Mesenchymal stem cell (in vitro differentiated cells and primary cell): ENCODE results near the gene MRPL52.

Source experiments
- DNase-seq: peaks from one replicate; pipeline ENCODE4 v3.0.0-alpha.2; 2013
- H2AFZ ChIP-seq: one replicate; pipeline ENCODE4 v1.6.1; 2013; ENCODE audit warnings: low read depth, mild to moderate bottlenecking, control low read depth, inconsistent platforms, low read length, moderate library complexity
- H2AK5ac ChIP-seq: 2 replicates; pipeline ENCODE4 v1.6.1; 2013; ENCODE audit warnings: low read length, moderate library complexity, mild to moderate bottlenecking, inconsistent platforms; ENCODE audit not compliant: severe bottlenecking
- H2BK120ac ChIP-seq: one replicate; pipeline ENCODE4 v1.6.1; 2013; ENCODE audit warnings: low read depth, mild to moderate bottlenecking, inconsistent platforms, low read length, moderate library complexity
- H2BK12ac ChIP-seq, 2 experiments: one replicate each; pipeline ENCODE4 v1.6.1; 2013; ENCODE audit warnings: inconsistent platforms in 2 of 2, low read length in 2 of 2, mild to moderate bottlenecking in 2 of 2, moderate library complexity in 2 of 2, control low read depth in 1 of 2
- H2BK15ac ChIP-seq: one replicate; pipeline ENCODE4 v1.6.1; 2013; ENCODE audit warnings: mild to moderate bottlenecking, low read depth, inconsistent platforms; ENCODE audit not compliant: poor library complexity, severe bottlenecking
- H2BK5ac ChIP-seq: 2 replicates; pipeline ENCODE4 v1.6.1; 2013; ENCODE audit warnings: low read depth, mild to moderate bottlenecking, low read length, control low read depth, inconsistent platforms; ENCODE audit not compliant: poor library complexity, severe bottlenecking
- H3K14ac ChIP-seq, 2 experiments: one replicate each; pipeline ENCODE4 v1.6.1; 2013; ENCODE audit warnings: inconsistent platforms in 2 of 2, low read length in 2 of 2, control low read depth in 1 of 2, mild to moderate bottlenecking in 1 of 2, moderate library complexity in 1 of 2
- H3K18ac ChIP-seq, 2 experiments: one replicate each; pipeline ENCODE4 v1.6.1; 2013; ENCODE audit warnings: inconsistent platforms in 2 of 2, low read length in 2 of 2, control low read depth in 1 of 2, low read depth in 1 of 2, mild to moderate bottlenecking in 1 of 2
- H3K23ac ChIP-seq, 2 experiments: one replicate each; pipeline ENCODE4 v1.6.1; 2013; ENCODE audit warnings: inconsistent platforms in 2 of 2, low read length in 2 of 2, mild to moderate bottlenecking in 2 of 2, moderate library complexity in 2 of 2, control low read depth in 1 of 2
- H3K27ac ChIP-seq: 2 replicates; pipeline ENCODE4 v1.5.1; 2013; ENCODE audit warnings: mild to moderate bottlenecking, moderate library complexity, low read length, control low read depth, inconsistent platforms; ENCODE audit not compliant: poor library complexity, severe bottlenecking
- H3K27me3 ChIP-seq, 2 experiments: 2 replicates each; pipeline versions ENCODE4 v1.6.1 to v1.7.0; 2013; ENCODE audit warnings: low read length in 2 of 2, mild to moderate bottlenecking in 2 of 2, moderate library complexity in 2 of 2, control low read depth in 1 of 2, inconsistent platforms in 1 of 2; ENCODE audit not compliant: control insufficient read depth in 1 of 2, insufficient read depth in 1 of 2
- H3K36me3 ChIP-seq, 2 experiments: 2 replicates each; pipeline versions ENCODE4 v1.6.1 to v1.7.0; 2013; ENCODE audit warnings: low read length in 2 of 2, control low read depth in 1 of 2, inconsistent platforms in 1 of 2, low read depth in 1 of 2, mild to moderate bottlenecking in 1 of 2; ENCODE audit not compliant: insufficient read depth in 2 of 2, control insufficient read depth in 1 of 2
- H3K4ac ChIP-seq, 2 experiments: one replicate each; pipeline ENCODE4 v1.6.1; 2013; ENCODE audit warnings: inconsistent platforms in 2 of 2, low read length in 2 of 2, mild to moderate bottlenecking in 2 of 2, moderate library complexity in 2 of 2, control low read depth in 1 of 2, low read depth in 1 of 2
- H3K4me1 ChIP-seq: 2 replicates; pipeline ENCODE4 v1.6.1; 2013; ENCODE audit warnings: low read depth, low read length, control low read depth; ENCODE audit not compliant: control insufficient read depth, insufficient read depth
- H3K4me2 ChIP-seq: 2 replicates; pipeline ENCODE4 v1.6.1; 2013; ENCODE audit warnings: low read length, mild to moderate bottlenecking, inconsistent platforms; ENCODE audit not compliant: poor library complexity, severe bottlenecking
- H3K4me3 ChIP-seq, 2 experiments: 2 replicates each; pipeline versions ENCODE4 v1.5.1 to v1.7.0; 2013; ENCODE audit warnings: low read length in 2 of 2, mild to moderate bottlenecking in 2 of 2, control low read depth in 1 of 2, low read depth in 1 of 2; ENCODE audit not compliant: insufficient read depth in 1 of 2
- H3K79me1 ChIP-seq: replicated peaks from 2 replicates; pipeline ENCODE4 v1.6.1; 2013; ENCODE audit warnings: mild to moderate bottlenecking, control low read depth, low read length, inconsistent platforms; ENCODE audit not compliant: poor library complexity, severe bottlenecking
- H3K9ac ChIP-seq: 2 replicates; pipeline ENCODE4 v1.7.0; 2013; ENCODE audit warnings: mild to moderate bottlenecking, low read length, moderate library complexity
- H3K9me3 ChIP-seq: 2 replicates; pipeline ENCODE4 v1.7.0; 2013; ENCODE audit warnings: mild to moderate bottlenecking, low read length; ENCODE audit not compliant: control insufficient read depth
- H4K8ac ChIP-seq: one replicate; pipeline ENCODE4 v1.6.1; 2013; ENCODE audit warnings: inconsistent platforms, mild to moderate bottlenecking, low read length, moderate library complexity
- H4K91ac ChIP-seq: one replicate; pipeline ENCODE4 v1.6.1; 2013; ENCODE audit warnings: mild to moderate bottlenecking, low read length, inconsistent platforms
- WGBS: methylation state at CpG from one replicate; pipeline ENCODE4 v1.1.7; 2013; ENCODE audit warnings: mixed read lengths; 5-methylcytosine and 5-hydroxymethylcytosine counted together

The MRPL52 gene

DNA sequence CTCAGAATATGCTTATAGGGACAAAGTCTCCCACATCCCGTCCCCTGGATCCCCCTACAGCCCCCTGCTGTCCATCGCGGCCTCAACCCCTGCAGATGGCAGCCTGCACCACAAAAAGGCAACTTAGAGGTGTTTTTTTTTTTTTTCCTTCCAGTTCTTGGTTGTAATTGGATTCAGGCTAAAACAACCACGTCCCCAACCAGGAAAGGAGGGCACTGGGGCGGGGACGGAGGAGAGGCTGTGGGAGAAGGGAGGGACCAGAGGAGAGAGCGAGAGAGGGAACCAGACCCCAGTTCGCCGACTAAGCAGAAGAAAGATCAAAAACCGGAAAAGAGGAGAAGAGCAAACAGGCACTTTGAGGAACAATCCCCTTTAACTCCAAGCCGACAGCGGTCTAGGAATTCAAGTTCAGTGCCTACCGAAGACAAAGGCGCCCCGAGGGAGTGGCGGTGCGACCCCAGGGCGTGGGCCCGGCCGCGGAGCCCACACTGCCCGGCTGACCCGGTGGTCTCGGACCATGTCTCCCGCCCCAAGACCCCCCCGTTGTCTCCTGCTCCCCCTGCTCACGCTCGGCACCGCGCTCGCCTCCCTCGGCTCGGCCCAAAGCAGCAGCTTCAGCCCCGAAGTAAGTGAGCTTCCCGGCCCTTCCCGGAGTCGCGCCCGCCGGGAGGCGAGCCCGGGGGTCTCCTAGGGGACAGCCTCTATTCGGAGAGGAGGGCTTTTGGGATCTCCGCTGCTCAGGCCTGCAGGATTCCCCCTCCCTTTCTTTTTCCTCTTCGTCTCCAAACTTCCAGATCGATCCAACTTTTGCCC is 6.8 kb downstream of the MRPL52 start, which contains the start of gene MMP14:
TSS of gene MMP14 (plus strand) at position 285 of the 813 bp plus-strand sequence. CDS start at position 518, 233 bp downstream.
- Histone ChIP-seq H2BK12ac (peak within 1 kb of the TSS; percentile 44 to 59), H3K4ac (peak within 1 kb of the TSS; percentile 94 to 95), H3K27me3 (no peaks in the 10 kb centered on the region), H3K9me3 (no peaks in the 10 kb centered on the region), H3K27ac (peak within 1 kb of the TSS; percentile 90), H3K14ac (peak within 1 kb of the TSS; percentile 69 to 93), H3K36me3 (peaks cover 34 to 62% of the 10 kb centered on the region in 2 experiments), H3K79me1 (peaks cover 4% of the 10 kb centered on the region), H3K18ac (peak within 1 kb of the TSS; percentile 95 to 98), H3K4me1 (peaks cover 18% of the 10 kb centered on the region), H2BK5ac (peak within 1 kb of the TSS; percentile 96), H4K8ac (peak within 1 kb of the TSS; percentile 93), H4K91ac (peak within 1 kb of the TSS; percentile 94), H3K23ac (peak within 1 kb of the TSS; percentile 64 to 91), H3K4me3 (peak within 1 kb of the TSS; percentile 89 to 96), H2AFZ (no peak within 1 kb of the TSS), H3K4me2 (peak within 1 kb of the TSS; percentile 82), H2BK15ac (peak within 1 kb of the TSS; percentile 89), H3K9ac (peak within 1 kb of the TSS; percentile 100), H2BK120ac (peak within 1 kb of the TSS; percentile 93), H2AK5ac (peak within 1 kb of the TSS; percentile 94)
- DNase-seq, result peak; percentile 92
- WGBS, result under 1% methylated on average over 41 of the region's 46 CpGs

GRCh38 chr14:22837114-22837749 is 7.5 kb downstream of the MRPL52 start:
- peak overlapping the region; percentile 90 for H3K27ac ChIP-seq
- H3K79me1 ChIP-seq, result peaks cover 8% of the 10 kb centered on the region
- H4K8ac ChIP-seq, result peak overlapping the region; percentile 93
- H3K14ac ChIP-seq, result peak overlapping the region; percentile 69 to 90
- H3K4me2 ChIP-seq, result peak overlapping the region; percentile 82
- no peak overlapping the region for H2AFZ ChIP-seq
- H2BK5ac ChIP-seq, result peak overlapping the region; percentile 96
- peak overlapping the region; percentile 88 for H2BK15ac ChIP-seq
- H3K9ac ChIP-seq, result peak overlapping the region; percentile 100
- H2BK120ac ChIP-seq, result peak overlapping the region; percentile 93
- no peaks in the 10 kb centered on the region for H3K9me3 ChIP-seq
- H3K4ac ChIP-seq, result peak overlapping the region; percentile 94 to 95
- H4K91ac ChIP-seq, result peak overlapping the region; percentile 94
- peaks cover 19% of the 10 kb centered on the region for H3K4me1 ChIP-seq
- H3K27me3 ChIP-seq, result no peaks in the 10 kb centered on the region
- H3K36me3 ChIP-seq, result peaks cover 41 to 62% of the 10 kb centered on the region in 2 experiments
- DNase-seq, result peak; percentile 73
- no peak overlapping the region for H2BK12ac ChIP-seq
- H2AK5ac ChIP-seq, result peak overlapping the region; percentile 34
- peak overlapping the region; percentile 95 to 98 for H3K18ac ChIP-seq
- peak overlapping the region; percentile 89 to 96 for H3K4me3 ChIP-seq
- peak overlapping the region in 1 of 2 experiments; percentile 91 for H3K23ac ChIP-seq
- WGBS, result under 1% methylated on average over 53 of the region's 57 CpGs

DNA sequence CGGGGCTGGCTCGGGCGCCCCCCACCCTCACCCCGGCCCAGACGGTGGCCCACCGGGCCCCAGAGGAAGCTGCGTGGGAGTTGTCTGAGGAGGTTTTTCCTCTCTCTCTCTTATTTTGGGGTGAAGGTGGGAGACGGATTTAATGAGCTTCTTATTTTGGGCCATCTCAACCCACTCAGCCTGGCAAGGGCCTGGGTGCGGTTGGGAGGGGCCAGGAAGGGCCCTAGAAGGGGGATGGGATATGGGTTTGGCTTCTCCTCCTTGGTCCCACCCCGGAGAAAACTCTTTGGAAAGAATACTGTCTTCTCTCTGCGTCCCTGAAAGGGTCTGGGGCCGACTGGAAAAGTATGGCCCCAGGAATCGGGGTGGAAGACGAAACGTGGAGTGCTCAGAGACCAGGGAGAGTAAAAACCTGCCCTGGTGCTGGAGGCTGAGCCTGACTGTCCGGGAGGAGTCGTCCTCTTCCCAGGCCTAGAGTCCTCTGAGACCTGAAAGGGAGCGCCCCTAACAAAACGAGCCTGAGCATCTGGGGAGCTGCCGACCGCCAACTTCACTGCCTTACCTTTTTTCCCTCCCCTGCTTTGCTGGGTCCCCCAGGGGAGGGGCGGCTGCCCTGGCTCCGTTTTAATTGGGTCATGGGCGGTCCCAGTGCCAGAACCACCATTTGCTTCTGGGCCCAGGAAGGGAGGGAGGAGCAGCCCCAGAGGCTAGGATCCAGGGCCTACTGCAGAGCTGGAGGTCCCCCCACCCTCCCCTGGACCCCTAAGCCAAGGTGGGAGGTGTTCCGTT is 8.3 kb downstream of the MRPL52 start:
- peak overlapping the region; percentile 89 to 96 for H3K4me3 ChIP-seq
- no peaks in the 10 kb centered on the region for H3K27me3 ChIP-seq
- peaks cover 20% of the 10 kb centered on the region for H3K4me1 ChIP-seq
- H3K79me1 ChIP-seq, result peaks cover 12% of the 10 kb centered on the region
- H2AK5ac ChIP-seq, result peak overlapping the region; percentile 57
- peak overlapping the region; percentile 94 to 95 for H3K4ac ChIP-seq
- H3K27ac ChIP-seq, result peak overlapping the region; percentile 90
- H2AFZ ChIP-seq, result no peak overlapping the region
- WGBS, result 4% methylated on average over 23 of the region's 25 CpGs
- peak overlapping the region; percentile 100 for H3K9ac ChIP-seq
- H4K8ac ChIP-seq, result peak overlapping the region; percentile 27
- H3K23ac ChIP-seq, result peak overlapping the region in 1 of 2 experiments; percentile 91
- peak overlapping the region; percentile 95 to 98 for H3K18ac ChIP-seq
- H3K14ac ChIP-seq, result peak overlapping the region; percentile 19 to 90
- peak overlapping the region; percentile 23 to 70 for H2BK12ac ChIP-seq
- peak overlapping the region; percentile 82 for H3K4me2 ChIP-seq
- peak overlapping the region; percentile 50 for H2BK5ac ChIP-seq
- peaks cover 48 to 70% of the 10 kb centered on the region in 2 experiments for H3K36me3 ChIP-seq
- H4K91ac ChIP-seq, result peak overlapping the region; percentile 84
- H2BK15ac ChIP-seq, result peak overlapping the region; percentile 88
- H2BK120ac ChIP-seq, result peak overlapping the region; percentile 93
- DNase-seq, result peak; percentile 57
- no peaks in the 10 kb centered on the region for H3K9me3 ChIP-seq
